Stomach smooth muscle (tissue), 2 donors: ENCODE results near the gene RFESD.
"Not testable (repeated sequence)": the region's sequence is repeated elsewhere in the genome, so short reads cannot be mapped to it uniquely, and the experiment has no call there.

Experiments used
- H3K27ac ChIP-seq: one replicate; pipeline ENCODE4 v1.7.0; 2013; ENCODE audit warnings: mild to moderate bottlenecking, low read length, inconsistent platforms
- H3K27me3 ChIP-seq, 2 donors: one replicate each; pipeline ENCODE4 v1.7.0; 2013; ENCODE audit warnings: low read length in 2 of 2; ENCODE audit not compliant: insufficient read depth in 2 of 2, control insufficient read depth in 1 of 2
- H3K36me3 ChIP-seq, 2 donors: one replicate each; pipeline ENCODE4 v1.7.0; 2013; ENCODE audit warnings: low read length in 2 of 2; ENCODE audit not compliant: control insufficient read depth in 2 of 2, insufficient read depth in 2 of 2
- H3K4me1 ChIP-seq: one replicate; pipeline ENCODE4 v1.7.0; 2013; ENCODE audit warnings: low read length; ENCODE audit not compliant: control insufficient read depth, insufficient read depth
- H3K4me3 ChIP-seq, 2 donors: one replicate each; pipeline ENCODE4 v1.7.0; 2013; ENCODE audit warnings: low read length in 2 of 2
- H3K9ac ChIP-seq, 2 donors: one replicate each; pipeline ENCODE4 v1.7.0; 2013; ENCODE audit warnings: low read length in 2 of 2, mild to moderate bottlenecking in 1 of 2
- H3K9me3 ChIP-seq, 2 donors: one replicate each; pipeline ENCODE4 v1.7.0; 2013; ENCODE audit warnings: low read length in 2 of 2; ENCODE audit not compliant: control insufficient read depth in 2 of 2
- donor health status: healthy.
- donor health status: Pancreatic carcinoma.

The RFESD gene

GRCh38 chr5:95682891-95683290, 36.3 kb downstream of the RFESD start, which contains the start of gene SPATA9:
TSS of gene SPATA9 (minus strand) at chr5:95682991. CDS start at chr5:95682854, 137 bp downstream.
- Histone ChIP-seq H3K9me3 (no peaks in the 10 kb centered on the region), H3K4me1 (no peaks in the 10 kb centered on the region), H3K27me3 (no peaks in the 10 kb centered on the region), H3K36me3 (no peaks in the 10 kb centered on the region), H3K27ac (no peak within 1 kb of the TSS), H3K9ac (no peak within 1 kb of the TSS), H3K4me3 (no peak within 1 kb of the TSS)

- H3K4me1 ChIP-seq: no peaks in the 10 kb centered on the region
- no peak overlapping the region for H3K4me3 ChIP-seq
- no peaks in the 10 kb centered on the region for H3K9me3 ChIP-seq
- no peak overlapping the region for H3K9ac ChIP-seq
- no peak overlapping the region for H3K27ac ChIP-seq
- H3K36me3 ChIP-seq: no peaks in the 10 kb centered on the region
- H3K27me3 ChIP-seq: no peaks in the 10 kb centered on the region
These were observed 37.8 kb downstream of the RFESD start for GRCh38 chr5:95684361-95684760.

- H3K9me3 ChIP-seq: no peaks in the 10 kb centered on the region
- no peak overlapping the region for H3K27ac ChIP-seq
- no peaks in the 10 kb centered on the region for H3K4me1 ChIP-seq
- H3K36me3 ChIP-seq: no peaks in the 10 kb centered on the region
- no peak overlapping the region for H3K9ac ChIP-seq
- H3K27me3 ChIP-seq: no peaks in the 10 kb centered on the region
- no peak overlapping the region for H3K4me3 ChIP-seq
These were observed 40.1 kb downstream of the RFESD start for GRCh38 chr5:95686651-95687050.

GRCh38 chr5:95689680-95690079, 43.1 kb downstream of the RFESD start:
- no peak overlapping the region for H3K4me3 ChIP-seq
- H3K4me1 ChIP-seq: no peaks in the 10 kb centered on the region
- H3K9me3 ChIP-seq: no peaks in the 10 kb centered on the region
- H3K27me3 ChIP-seq: no peaks in the 10 kb centered on the region
- no peak overlapping the region for H3K27ac ChIP-seq
- no peak overlapping the region for H3K9ac ChIP-seq
- H3K36me3 ChIP-seq: no peaks in the 10 kb centered on the region

GRCh38 chr5:95690333-95690732, 43.8 kb downstream of the RFESD start:
- Histone ChIP-seq H3K9me3 (no peaks in the 10 kb centered on the region), H3K27ac (no peak overlapping the region), H3K36me3 (no peaks in the 10 kb centered on the region), H3K4me3 (no peak overlapping the region), H3K9ac (no peak overlapping the region), H3K4me1 (no peaks in the 10 kb centered on the region), H3K27me3 (no peaks in the 10 kb centered on the region)

- H3K4me1 ChIP-seq: no peaks in the 10 kb centered on the region
- H3K27ac ChIP-seq: no peak overlapping the region
- H3K9ac ChIP-seq: no peak overlapping the region
- H3K27me3 ChIP-seq: no peaks in the 10 kb centered on the region
- no peak overlapping the region for H3K4me3 ChIP-seq
- H3K9me3 ChIP-seq: no peaks in the 10 kb centered on the region
- no peaks in the 10 kb centered on the region for H3K36me3 ChIP-seq
These were observed 51.5 kb downstream of the RFESD start for GRCh38 chr5:95697781-95698681.

GRCh38 chr5:95699337-95699736, 52.8 kb downstream of the RFESD start:
- Histone ChIP-seq H3K4me1 (no peaks in the 10 kb centered on the region), H3K4me3 (no peak overlapping the region), H3K27ac (no peak overlapping the region), H3K9me3 (no peaks in the 10 kb centered on the region), H3K36me3 (no peaks in the 10 kb centered on the region), H3K27me3 (no peaks in the 10 kb centered on the region), H3K9ac (no peak overlapping the region)

GRCh38 chr5:95701074-95701473, 54.5 kb downstream of the RFESD start:
- Histone ChIP-seq H3K4me1 (no peaks in the 10 kb centered on the region), H3K27me3 (no peaks in the 10 kb centered on the region), H3K27ac (no peak overlapping the region), H3K9ac (no peak overlapping the region), H3K9me3 (no peaks in the 10 kb centered on the region), H3K4me3 (no peak overlapping the region), H3K36me3 (no peaks in the 10 kb centered on the region)

GRCh38 chr5:95704150-95704549, 57.6 kb downstream of the RFESD start:
- no peaks in the 10 kb centered on the region for H3K4me1 ChIP-seq
- H3K9me3 ChIP-seq: no peaks in the 10 kb centered on the region
- no peak overlapping the region for H3K4me3 ChIP-seq
- H3K27ac ChIP-seq: no peak overlapping the region
- H3K27me3 ChIP-seq: no peaks in the 10 kb centered on the region
- no peaks in the 10 kb centered on the region for H3K36me3 ChIP-seq
- H3K9ac ChIP-seq: no peak overlapping the region

- not testable (repeated sequence) for H3K9me3 ChIP-seq, H3K27me3 ChIP-seq, H3K9ac ChIP-seq, H3K36me3 ChIP-seq, H3K4me1 ChIP-seq, H3K4me3 ChIP-seq, H3K27ac ChIP-seq
These were observed 59.6 kb downstream of the RFESD start for GRCh38 chr5:95706196-95706595.

GRCh38 chr5:95707055-95707454, 60.5 kb downstream of the RFESD start:
- Histone ChIP-seq H3K36me3 (no peaks in the 10 kb centered on the region), H3K27me3 (no peaks in the 10 kb centered on the region), H3K9ac (no peak overlapping the region)

More at GRCh38 chr5:95707055-95707454, 60.5 kb downstream of the RFESD start:
- no peak overlapping the region for H3K27ac ChIP-seq
- no peaks in the 10 kb centered on the region for H3K9me3 ChIP-seq
- no peaks in the 10 kb centered on the region for H3K4me1 ChIP-seq
- no peak overlapping the region for H3K4me3 ChIP-seq
